Stimulated activated naive CD8-positive, alpha-beta T cell treated with anti-CD3 and anti-CD28 coated beads, Interleukin-15, Interleukin-2, amounts not matched to agents 100 U/mL and 50 U/mL, for 24 hours (primary cell): Measurements from ENCODE around the gene TAAR2.
"Not testable (repeated sequence)": the region's sequence is repeated elsewhere in the genome, so short reads cannot be mapped to it uniquely, and the experiment has no call there.

Experiments used
- ATAC-seq: fragments of 150-1000 bp; cut with Tn5 transposase; one replicate; pipeline ENCODE4 v1.10.0; 2021
- DNase-seq: peaks from one replicate; pipeline ENCODE4 v3.0.0; 2021

The TAAR2 gene, protein sequence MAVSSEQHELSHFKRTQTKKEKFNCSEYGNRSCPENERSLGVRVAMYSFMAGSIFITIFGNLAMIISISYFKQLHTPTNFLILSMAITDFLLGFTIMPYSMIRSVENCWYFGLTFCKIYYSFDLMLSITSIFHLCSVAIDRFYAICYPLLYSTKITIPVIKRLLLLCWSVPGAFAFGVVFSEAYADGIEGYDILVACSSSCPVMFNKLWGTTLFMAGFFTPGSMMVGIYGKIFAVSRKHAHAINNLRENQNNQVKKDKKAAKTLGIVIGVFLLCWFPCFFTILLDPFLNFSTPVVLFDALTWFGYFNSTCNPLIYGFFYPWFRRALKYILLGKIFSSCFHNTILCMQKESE

DNA sequence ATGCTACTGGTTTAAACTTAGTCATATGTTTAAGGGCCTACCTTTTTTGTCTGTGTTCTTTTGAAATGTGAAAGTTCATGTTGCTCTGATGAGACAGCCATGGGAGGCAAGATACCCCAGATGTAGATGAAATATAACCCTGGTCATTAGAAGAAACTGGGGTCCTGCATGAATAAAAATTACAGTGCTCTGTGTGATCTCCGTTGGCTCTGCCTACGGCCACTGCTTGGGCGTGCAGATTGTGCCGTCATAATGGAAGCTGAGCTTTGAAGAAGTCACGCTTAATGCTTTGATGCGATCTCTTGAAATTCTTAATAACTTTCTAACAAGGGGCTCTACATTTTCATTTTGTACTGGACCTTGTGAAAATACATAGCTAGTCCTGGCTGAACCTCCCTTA, at the start of gene TAAR2:
Gene TAAR2 (minus strand): TSS at position 101 of the 400 bp plus-strand sequence. CDS start 0 bp downstream, at position 101.
- DNase-seq (no peak), ATAC-seq (no peak)

DNA sequence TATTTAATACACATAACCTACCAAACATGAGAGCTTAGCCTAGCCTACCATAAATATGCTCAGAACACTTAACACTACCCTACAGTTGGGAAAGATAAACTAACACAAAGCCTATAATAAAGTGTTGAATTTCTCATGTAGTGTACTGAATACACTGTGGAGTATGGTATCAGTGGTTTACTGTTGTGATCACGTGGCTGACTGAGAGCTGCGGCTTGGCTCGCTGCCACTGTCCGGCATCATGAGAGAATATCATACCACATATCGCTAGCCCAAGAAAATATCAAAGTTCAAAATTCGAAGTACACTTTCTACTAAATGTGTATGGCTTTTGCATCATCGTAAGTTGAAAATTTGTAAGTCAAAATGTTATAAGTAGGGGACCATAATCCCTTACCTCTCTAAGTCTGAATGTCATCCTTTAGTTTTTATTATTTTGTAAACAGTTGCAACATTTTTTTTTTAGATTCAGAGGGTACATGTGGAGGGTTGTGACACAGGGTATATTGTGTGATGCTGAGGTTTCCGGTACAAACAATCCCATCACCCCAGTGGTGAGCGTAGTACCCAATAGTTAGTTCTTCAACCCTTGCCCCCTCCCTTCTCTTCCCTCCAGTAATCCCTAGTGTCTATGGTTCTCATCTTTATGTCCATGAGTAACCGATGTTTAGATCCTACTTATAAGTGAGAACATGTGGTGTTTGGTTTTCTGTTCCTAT, 49.5 kb upstream of the TAAR2 start:
- ATAC-seq (no peak), DNase-seq (no peak)

DNA sequence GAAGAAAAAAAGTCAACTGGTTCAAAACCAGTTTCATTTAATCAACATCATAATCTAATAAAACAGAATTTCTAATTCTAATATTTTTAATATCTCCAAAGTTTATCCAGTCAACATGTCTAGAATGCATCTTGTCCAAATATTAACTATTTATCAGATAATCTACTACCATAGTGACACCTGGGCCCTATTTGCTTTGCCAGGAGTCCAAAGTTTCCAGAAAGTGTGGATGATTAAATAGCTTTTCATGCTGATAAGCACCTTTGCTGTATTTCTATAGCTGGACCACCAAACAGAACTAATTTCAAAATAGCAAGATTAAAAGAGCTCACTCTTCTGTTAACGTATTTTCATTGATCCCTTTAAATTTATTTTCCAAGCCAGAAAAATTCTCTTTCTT, 47.2 kb upstream of the TAAR2 start:
- DNase-seq, result no peak
- no peak for ATAC-seq

GRCh38 chr6:132669690-132670291, 45.7 kb upstream of the TAAR2 start:
- no peak for ATAC-seq
- no peak for DNase-seq

- no peak for DNase-seq
- ATAC-seq, result no peak
Observed at GRCh38 chr6:132666118-132666517, 42.0 kb upstream of the TAAR2 start.

- no peak for ATAC-seq
- no peak for DNase-seq
Observed at GRCh38 chr6:132664309-132665034, 40.4 kb upstream of the TAAR2 start.

GRCh38 chr6:132663661-132664060, 39.6 kb upstream of the TAAR2 start:
- ATAC-seq (no peak), DNase-seq (no peak)

DNA sequence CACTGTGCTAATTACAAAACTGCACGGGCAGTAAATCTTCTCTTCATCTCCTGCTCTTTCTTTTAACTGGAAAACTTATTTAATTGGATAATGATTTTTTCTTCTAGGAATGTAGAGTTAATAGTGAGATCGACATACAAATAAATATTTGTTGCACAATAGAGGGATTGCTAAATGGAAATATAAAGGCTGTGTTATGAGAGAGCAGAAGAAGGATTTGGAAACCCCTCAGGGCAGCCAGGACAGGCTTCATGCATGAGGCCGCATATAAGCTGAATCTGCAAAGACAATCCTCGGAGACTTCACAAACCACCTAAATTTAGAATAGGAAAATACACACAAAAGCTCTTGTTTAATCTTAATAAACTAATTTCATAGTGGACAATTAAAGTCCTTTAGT, 37.8 kb upstream of the TAAR2 start:
- no peak for DNase-seq

DNA sequence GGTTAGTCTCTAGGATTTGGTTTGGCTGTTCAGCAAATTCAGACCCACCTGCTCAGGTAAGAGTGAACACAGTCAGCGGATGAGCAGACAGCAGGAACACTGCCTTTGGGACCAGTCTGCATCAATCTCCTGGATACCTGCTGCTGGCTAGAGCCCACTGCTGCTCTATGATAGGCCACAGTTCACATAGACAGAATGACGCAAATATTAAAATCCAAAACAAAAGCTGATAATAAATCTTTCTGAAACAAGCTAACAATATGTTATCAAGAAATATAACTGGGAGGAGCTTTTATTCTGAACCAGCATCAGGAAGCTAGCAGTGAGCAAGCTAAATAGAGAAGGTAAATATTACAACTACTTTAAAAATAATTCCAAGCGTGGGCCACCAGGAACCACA, 35.0 kb upstream of the TAAR2 start, which contains the start of gene TAAR1:
Gene TAAR1 (minus strand): TSS at position 101 of the 400 bp plus-strand sequence. CDS start 13,179 bp downstream, outside the sequence.
- ATAC-seq (no peak), DNase-seq (no peak)

More for the DNA sequence above, 37.8 kb upstream of the TAAR2 start:
- ATAC-seq, result no peak

- ATAC-seq, result no peak
- DNase-seq, result no peak
Observed at GRCh38 chr6:132651062-132651461, 27.0 kb upstream of the TAAR2 start.

- DNase-seq, result no peak
- ATAC-seq, result no peak
Observed at GRCh38 chr6:132650429-132650828, 26.4 kb upstream of the TAAR2 start.

DNA sequence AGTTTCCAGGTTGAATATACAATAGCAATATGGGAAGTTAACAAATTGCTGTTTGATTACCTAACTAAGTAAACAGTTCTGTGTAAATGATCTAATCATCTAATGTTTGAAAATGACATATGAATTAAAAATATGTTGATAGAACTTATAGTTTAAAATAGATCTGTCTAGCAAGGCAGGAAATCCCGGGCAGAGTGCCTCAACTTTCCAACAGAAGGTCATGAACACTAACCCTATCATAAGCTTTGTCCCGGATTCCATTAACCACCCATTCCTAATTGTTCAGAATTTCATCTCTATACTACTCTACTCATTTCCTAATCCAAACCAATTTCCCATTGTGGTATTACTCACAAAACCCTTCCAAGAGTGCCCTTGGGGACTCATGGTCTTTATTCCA, 24.8 kb upstream of the TAAR2 start:
- ATAC-seq (no peak), DNase-seq (no peak)

- DNase-seq (no peak), ATAC-seq (peak; percentile 61)
Observed at GRCh38 chr6:132648356-132648755, 24.3 kb upstream of the TAAR2 start.

DNA sequence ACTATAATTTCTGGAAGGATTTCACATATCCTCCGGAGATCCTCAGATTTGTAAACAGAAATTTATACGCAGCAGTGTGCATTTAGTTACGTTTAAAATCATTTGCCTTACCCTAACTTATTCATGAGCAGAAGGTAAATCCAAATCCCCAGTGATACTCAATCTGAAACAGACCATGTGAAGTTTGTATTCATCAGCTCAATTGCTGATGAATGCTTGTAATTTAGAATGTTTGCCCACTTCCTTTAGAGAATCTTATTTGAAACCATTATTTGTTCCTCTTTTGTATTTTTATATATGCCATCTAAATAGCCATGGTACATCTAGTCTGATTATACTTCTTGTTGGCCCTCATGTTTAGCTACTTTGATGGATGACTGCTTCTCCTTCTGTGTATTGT, 19.5 kb upstream of the TAAR2 start:
- DNase-seq, result no peak
- ATAC-seq, result no peak

- not testable (repeated sequence) for ATAC-seq, DNase-seq
Observed at GRCh38 chr6:132637135-132637534, 13.1 kb upstream of the TAAR2 start.

- ATAC-seq, DNase-seq: not testable (repeated sequence)
Observed at GRCh38 chr6:132635906-132636305, 11.8 kb upstream of the TAAR2 start.

DNA sequence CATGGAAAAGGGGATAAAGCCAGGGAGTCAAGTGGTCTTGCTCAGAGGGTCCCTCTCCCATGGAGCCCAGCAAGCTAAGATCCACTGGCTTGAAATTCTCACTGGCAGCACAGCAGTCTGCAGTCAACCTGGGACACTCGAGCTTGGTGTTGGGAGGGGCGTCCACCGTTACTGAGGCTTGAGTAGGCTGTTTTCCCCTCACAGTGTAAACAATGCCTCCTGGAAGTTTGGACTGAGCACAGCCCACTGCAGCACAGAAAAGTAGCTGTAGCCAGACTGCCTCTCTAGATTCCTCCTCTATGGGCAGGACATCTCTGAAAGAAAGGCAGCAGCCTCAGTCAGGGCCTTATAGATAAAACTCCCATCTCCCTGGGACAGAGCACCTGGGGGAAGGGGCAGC, 11.2 kb upstream of the TAAR2 start:
- not testable (repeated sequence) for DNase-seq, ATAC-seq

GRCh38 chr6:132634796-132635195, 10.7 kb upstream of the TAAR2 start:
- ATAC-seq (no peak), DNase-seq (no peak)

GRCh38 chr6:132633362-132633761, 9.3 kb upstream of the TAAR2 start:
- ATAC-seq, result no peak

GRCh38 chr6:132623106-132623845, 799 bp downstream of the TAAR2 start:
- ATAC-seq (no peak), DNase-seq (no peak)

More at GRCh38 chr6:132633362-132633761, 9.3 kb upstream of the TAAR2 start:
- no peak for DNase-seq

DNA sequence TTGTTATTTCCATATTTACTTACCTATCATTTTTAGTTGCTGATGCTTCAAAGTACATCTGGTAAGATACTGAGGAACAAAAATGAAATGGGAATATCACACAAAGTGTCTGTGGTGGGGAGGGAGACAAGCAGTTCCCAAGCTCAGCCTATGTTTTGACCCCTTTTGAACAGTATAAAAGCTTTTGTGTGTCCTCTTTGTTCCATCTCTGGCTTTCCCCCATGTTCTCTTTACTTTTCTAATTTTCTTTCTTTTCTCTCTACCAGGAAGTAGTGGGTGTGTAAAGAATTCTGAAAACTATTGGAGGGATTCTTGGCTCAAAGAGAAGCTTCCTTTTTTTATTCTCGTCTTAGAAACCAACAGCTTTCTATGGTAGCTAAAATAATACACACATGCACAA, 7.4 kb downstream of the TAAR2 start:
- no peak for DNase-seq
- no peak for ATAC-seq

- DNase-seq (no peak), ATAC-seq (no peak)
Observed at GRCh38 chr6:132614554-132614953, 9.5 kb downstream of the TAAR2 start.
